ENCODE measurements around the gene INF2. TPM values are rescaled to one million over a fixed set of nuclear protein-coding genes. Genes with fewer than 3 reads are reported as not detected.
A peak's percentile ranks its signal among the peaks of the same experiment; 100 is the strongest.

Gene INF2
- total RNA-seq, 1 donor from 2014 or later: 93.8 TPM

DNA sequence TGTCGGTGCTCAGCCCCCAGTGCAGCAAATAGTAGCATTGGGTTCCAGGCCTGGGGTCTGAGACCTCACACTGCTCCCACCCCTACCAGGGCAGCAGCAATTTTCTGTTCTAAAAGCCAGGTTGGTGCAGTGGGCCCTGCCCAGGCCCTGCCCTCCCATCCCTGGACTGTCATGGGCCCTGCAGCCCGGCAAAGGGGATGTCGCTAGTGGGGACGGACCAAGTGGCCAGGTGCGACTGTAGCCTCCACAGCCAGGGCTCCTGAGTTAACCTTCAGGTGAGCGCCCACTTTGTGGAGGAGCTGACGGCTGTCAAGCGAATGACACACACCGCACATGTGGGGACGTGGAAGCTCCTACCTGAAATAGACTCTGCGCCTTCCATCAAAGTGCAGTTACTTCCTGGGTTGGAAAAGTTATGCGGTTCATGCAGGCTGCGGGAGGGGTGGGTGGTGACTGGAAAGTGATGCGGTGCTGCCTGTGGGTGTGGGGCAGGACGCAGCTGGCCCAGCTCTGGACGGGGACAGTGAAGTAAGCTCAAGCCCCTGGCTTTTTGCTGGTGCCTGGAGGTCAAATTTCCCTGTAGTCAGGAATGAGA, 1.5 kb downstream of the INF2 start:
- Mint-ChIP-seq H3K36me3 (ENCODE audit: low read depth) (peaks cover 9% of the 10 kb centered on the region), H3K27me3 (ENCODE audit: low read depth) (no peaks in the 10 kb centered on the region), H3K9me3 (no peaks in the 10 kb centered on the region), H3K4me3 (ENCODE audit: low read depth) (peak overlapping the region; percentile 80), H3K27ac (peak overlapping the region; percentile 28), H3K4me1 (ENCODE audit: low read depth) (peaks cover 32% of the 10 kb centered on the region)
- intact Hi-C loops (cut with micrococcal nuclease): no loop called here
- DNase-seq (ENCODE audit: low spot score): no peak

DNA sequence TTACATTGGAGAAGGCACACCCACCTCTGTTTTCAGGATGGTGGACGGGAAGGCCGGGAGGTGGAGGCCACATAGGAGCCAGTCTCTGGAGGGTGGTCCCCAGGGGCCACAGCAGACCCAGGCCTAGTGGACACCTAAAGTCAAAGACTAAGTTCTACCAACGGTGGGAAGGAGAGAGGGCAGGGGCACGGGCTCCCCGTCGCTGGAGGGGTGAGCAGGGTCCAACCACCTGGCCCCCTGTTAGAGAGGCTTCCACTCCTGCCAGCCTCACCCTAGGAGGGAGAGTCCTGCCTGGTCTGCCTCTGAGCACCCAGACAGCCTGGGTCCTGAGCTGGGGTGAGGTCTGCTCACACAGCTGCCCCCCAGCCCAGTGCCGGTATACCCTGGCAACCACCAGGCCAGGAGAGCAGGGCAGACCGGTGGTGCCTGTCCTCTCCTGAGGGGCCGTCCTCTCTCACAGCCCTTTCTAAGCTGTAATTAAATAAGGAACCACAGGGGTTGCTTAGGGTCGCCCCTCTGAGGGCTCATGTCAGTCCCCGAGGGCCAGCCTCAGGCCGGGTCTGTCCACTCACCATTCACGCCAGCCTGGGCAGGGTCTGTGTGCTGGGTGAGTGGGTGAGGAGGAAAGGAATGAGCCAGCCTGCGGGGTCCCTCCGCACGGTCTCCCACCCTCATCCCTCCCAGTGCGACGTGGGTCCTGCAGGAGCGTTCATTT, 2.3 kb downstream of the INF2 start:
- H3K9me3 Mint-ChIP-seq: no peaks in the 10 kb centered on the region
- peaks cover 29% of the 10 kb centered on the region for H3K4me1 Mint-ChIP-seq (ENCODE audit: low read depth)
- no peak overlapping the region for H3K27ac Mint-ChIP-seq
- peak overlapping the region; percentile 80 for H3K4me3 Mint-ChIP-seq (ENCODE audit: low read depth)
- H3K27me3 Mint-ChIP-seq (ENCODE audit: low read depth): no peaks in the 10 kb centered on the region
- DNase-seq (ENCODE audit: low spot score): no peak
- H3K36me3 Mint-ChIP-seq (ENCODE audit: low read depth): peaks cover 13% of the 10 kb centered on the region
- intact Hi-C loops (cut with micrococcal nuclease): no loop called here

DNA sequence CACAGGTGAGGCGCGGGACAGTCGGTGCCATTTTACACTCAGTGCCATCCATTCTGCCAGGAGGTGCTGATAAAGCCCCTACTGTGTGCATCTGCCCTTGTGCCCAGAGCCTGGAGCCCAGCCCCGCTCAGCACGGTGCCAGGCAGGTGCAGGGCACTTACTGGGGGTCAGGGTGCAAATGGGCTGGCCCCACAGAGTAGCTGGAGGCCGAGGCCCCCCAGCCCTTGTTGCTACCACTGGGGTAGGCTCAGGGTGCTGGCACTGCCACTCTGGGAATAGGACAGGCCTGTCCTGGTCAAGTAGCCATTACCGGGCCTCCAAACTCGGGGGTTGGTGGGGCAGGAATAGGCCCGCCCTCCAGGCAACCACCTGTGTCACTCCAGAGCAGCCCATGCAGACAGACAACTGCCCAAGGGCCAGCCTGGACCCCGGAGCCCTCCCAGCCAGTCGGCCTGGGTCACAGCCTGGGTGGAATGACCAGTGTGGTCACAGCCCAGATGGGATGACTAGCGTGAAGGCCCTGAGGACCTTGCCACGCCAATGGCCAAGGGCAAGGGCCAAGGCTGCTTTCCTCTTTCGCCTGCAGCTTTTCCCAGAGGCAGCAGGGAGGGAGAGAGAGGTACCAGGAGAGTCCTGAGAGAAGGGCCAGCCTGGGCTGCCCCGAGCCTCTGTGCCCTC, 3.0 kb downstream of the INF2 start:
- H3K27ac Mint-ChIP-seq: no peak overlapping the region
- intact Hi-C loops (cut with micrococcal nuclease): no loop called here
- H3K27me3 Mint-ChIP-seq (ENCODE audit: low read depth): no peaks in the 10 kb centered on the region
- peaks cover 23% of the 10 kb centered on the region for H3K4me1 Mint-ChIP-seq (ENCODE audit: low read depth)
- H3K9me3 Mint-ChIP-seq: no peaks in the 10 kb centered on the region
- no peak for DNase-seq (ENCODE audit: low spot score)
- H3K36me3 Mint-ChIP-seq (ENCODE audit: low read depth): peaks cover 13% of the 10 kb centered on the region
- no peak overlapping the region for H3K4me3 Mint-ChIP-seq (ENCODE audit: low read depth)

DNA sequence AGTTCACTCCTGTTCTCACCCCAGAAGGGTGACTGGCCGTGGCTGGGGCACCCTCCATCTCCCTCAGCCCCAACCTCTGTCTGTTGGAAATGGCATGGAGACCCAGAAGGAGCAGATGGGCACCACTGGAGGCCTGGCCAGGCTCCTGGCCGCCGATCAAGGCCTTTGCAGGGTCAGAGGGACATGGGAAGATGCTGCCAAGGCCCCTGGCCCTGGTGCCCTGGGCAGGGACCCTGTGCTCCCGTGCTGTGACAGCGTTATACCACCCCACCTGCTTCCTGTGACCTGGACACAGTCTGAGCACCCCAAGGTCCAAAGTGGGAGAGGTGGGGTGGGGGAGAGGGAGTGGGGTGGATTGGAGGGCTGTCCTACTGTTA, 3.5 kb downstream of the INF2 start:
- Mint-ChIP-seq H3K36me3 (ENCODE audit: low read depth) (peaks cover 13% of the 10 kb centered on the region), H3K27me3 (ENCODE audit: low read depth) (no peaks in the 10 kb centered on the region), H3K9me3 (no peaks in the 10 kb centered on the region), H3K4me3 (ENCODE audit: low read depth) (no peak overlapping the region), H3K4me1 (ENCODE audit: low read depth) (peaks cover 18% of the 10 kb centered on the region), H3K27ac (peak overlapping the region; percentile 68)
- DNase-seq (ENCODE audit: low spot score): no peak
- intact Hi-C loops (cut with micrococcal nuclease): no loop called here

DNA sequence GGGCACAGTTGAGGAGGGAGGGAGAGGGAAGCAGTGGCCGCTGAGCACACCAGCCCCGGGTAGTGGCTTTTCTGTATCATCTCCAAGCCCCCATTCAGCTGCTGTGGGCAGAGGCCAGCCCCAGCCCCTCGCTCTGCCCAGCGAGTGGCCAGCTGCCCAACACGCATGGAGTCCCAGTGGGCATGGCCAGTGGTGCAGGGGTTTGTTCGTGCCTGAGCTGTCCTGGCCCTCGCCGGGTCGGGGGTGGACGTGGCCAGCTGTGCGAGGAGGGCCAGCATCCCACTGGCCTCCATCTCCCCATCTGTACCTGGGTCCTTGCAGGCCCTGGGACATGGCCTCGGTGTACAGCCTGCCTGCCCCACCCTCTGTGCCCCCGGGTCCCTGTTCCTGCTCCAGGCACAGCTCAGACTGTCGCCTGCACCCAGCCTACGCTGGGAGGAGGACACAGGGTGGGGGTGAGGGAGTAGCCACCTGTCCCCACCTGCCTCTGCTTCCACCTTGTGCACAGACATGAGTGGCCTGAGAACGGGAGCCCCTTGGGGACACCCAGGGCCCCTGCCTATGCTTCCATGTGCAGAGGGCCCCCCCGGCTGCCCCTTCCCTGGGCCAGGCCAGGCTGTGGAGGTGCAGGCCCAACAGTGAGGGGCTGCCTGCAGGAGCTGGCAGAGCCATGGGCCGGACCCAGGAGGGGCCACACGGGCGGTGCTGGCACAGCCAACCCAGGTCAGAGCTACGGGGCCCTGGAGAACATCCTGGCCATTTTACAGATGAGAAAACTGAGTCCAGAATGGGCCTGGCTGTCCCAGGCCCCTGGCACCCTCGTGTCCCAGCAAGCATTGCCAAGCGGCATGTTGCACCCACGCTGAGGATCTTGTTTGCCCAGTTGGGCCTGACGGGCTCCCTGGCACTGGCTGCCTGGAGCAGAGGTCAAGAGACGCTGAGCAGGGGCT, 4.3 kb downstream of the INF2 start:
- Mint-ChIP-seq H3K36me3 (ENCODE audit: low read depth) (peaks cover 13% of the 10 kb centered on the region), H3K27me3 (ENCODE audit: low read depth) (no peaks in the 10 kb centered on the region), H3K27ac (peak overlapping the region; percentile 78), H3K9me3 (no peaks in the 10 kb centered on the region), H3K4me3 (ENCODE audit: low read depth) (peak overlapping the region; percentile 60), H3K4me1 (ENCODE audit: low read depth) (peaks cover 18% of the 10 kb centered on the region)
- intact Hi-C loops (cut with micrococcal nuclease): no loop called here
- DNase-seq (ENCODE audit: low spot score): no peak

DNA sequence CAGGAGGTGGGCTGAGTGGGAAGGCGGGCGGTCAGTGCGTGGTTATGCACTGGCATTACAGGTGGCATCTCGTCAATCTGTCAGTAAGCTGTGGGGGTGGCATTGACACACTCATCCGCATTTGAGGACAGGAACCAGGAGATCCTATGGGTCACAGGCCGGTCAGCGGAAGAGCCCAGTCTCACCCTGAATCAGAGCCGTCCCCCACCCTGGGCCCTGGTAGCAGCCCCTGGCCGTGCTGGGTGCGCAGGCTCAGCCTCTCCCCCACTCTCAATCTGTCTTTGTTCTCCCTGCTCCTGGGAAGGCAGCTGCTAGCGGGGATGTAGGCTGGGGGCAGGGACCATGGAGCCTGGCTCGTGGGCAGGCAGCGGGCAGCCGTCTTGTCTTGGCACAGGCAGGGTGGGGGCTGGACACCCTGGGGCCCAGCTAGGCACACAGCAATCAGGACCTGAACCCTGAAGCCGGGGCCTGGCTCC, 5.1 kb downstream of the INF2 start:
- Mint-ChIP-seq H3K36me3 (ENCODE audit: low read depth) (peaks cover 13% of the 10 kb centered on the region), H3K27me3 (ENCODE audit: low read depth) (no peaks in the 10 kb centered on the region), H3K4me1 (ENCODE audit: low read depth) (peaks cover 18% of the 10 kb centered on the region), H3K9me3 (no peaks in the 10 kb centered on the region), H3K27ac (peak overlapping the region; percentile 85), H3K4me3 (ENCODE audit: low read depth) (peak overlapping the region; percentile 60)
- DNase-seq (ENCODE audit: low spot score): no peak
- intact Hi-C loops (cut with micrococcal nuclease): no loop called here

DNA sequence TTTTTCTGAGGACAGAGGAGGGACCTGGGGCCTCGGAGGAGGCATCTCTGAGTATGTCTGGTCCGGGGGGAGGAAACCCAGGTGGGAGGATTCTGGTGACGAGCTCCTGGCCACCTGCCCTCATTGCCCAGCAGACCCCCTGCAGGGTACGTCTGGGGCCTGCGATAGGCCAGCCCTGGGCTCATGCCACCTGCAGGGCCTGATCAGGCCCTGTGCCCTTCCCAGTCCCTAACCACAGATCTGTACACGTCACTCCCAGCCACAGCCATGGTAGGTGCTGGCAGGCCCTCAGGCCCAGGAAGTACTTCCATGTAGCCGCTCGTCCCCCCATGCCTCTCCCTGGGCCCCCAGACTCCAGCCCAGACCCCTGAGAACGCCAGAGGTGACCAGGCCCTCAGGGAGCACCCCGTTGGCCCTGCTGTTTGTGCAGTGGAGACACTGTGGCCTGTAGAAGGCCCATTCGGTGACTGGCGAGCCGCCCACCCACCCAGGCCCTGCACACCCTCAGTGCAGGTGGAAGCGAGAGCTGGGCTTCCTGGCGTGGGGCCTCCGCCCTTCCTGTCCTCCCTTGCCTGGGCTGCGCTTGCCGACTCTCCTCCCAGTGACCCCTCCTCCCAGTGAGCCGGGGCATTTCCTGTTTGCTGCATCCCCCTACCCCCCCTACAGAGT, 5.7 kb downstream of the INF2 start:
- Mint-ChIP-seq H3K4me3 (ENCODE audit: low read depth) (peak overlapping the region; percentile 60), H3K4me1 (ENCODE audit: low read depth) (peaks cover 18% of the 10 kb centered on the region), H3K27me3 (ENCODE audit: low read depth) (no peaks in the 10 kb centered on the region), H3K36me3 (ENCODE audit: low read depth) (peaks cover 13% of the 10 kb centered on the region), H3K27ac (peak overlapping the region; percentile 85), H3K9me3 (no peaks in the 10 kb centered on the region)
- intact Hi-C loops (cut with micrococcal nuclease): no loop called here
- peak; percentile 50 for DNase-seq (ENCODE audit: low spot score)

DNA sequence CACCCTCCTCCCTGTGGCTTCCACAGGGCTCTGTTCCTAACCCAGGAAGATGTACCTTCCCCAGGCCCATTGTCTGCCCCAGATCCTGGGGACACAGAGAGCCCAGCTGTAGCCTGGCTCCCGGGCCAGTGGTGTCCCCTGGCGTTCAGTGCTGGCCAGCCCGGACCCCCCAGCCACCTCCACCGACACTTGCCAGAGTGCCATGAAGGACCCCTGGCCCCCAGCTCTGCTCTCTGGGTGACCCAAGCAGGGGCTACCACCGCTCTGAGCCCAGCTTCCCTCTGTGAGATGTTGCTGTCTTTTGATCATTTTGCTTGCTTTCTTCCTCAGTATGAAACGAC, 6.2 kb downstream of the INF2 start:
- intact Hi-C loops (cut with micrococcal nuclease): no loop called here
- Mint-ChIP-seq H3K4me3 (ENCODE audit: low read depth) (peak overlapping the region; percentile 45), H3K36me3 (ENCODE audit: low read depth) (peaks cover 13% of the 10 kb centered on the region)

DNA sequence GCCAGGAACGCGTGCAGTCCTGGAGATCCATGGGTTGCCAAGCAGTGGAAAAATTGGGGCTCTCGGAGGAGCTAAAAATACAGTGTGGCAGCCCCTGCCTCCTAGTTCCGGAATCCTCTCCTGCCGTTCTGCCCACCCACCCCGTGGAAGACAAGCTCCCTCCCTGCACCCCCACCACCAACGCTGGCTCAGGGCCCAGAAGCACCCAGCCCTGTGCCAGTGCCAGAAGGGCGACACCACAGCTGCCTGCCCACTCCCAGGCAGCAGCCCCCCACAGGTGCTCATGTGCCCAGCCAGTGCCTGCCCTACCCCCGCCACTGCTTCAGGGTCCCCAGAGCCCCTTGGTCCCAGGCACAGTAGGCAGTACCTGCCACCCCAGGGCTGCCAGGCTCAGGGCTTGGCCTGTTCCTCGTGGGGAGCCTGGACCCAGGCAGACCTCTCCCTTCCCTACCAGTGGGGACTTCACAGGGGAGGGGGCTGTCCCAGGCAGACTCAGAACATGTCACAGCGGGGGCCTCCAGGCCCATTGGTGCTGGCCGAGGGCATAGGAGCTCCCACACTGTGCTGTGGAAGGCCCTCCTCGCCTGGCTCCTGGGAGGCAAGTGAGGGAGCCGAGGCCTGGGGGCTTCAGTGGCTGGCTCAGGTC, 7.4 kb downstream of the INF2 start:
- Mint-ChIP-seq H3K4me1 (ENCODE audit: low read depth) (peaks cover 13% of the 10 kb centered on the region), H3K27me3 (ENCODE audit: low read depth) (no peaks in the 10 kb centered on the region), H3K4me3 (ENCODE audit: low read depth) (no peak overlapping the region), H3K36me3 (ENCODE audit: low read depth) (peaks cover 6% of the 10 kb centered on the region), H3K9me3 (no peaks in the 10 kb centered on the region), H3K27ac (no peak overlapping the region)
- intact Hi-C loops (cut with micrococcal nuclease): no loop called here
- DNase-seq (ENCODE audit: low spot score): no peak

More for the DNA sequence above, 6.2 kb downstream of the INF2 start:
- H3K27ac Mint-ChIP-seq: peak overlapping the region; percentile 85
- peaks cover 18% of the 10 kb centered on the region for H3K4me1 Mint-ChIP-seq (ENCODE audit: low read depth)
- no peaks in the 10 kb centered on the region for H3K9me3 Mint-ChIP-seq
- no peaks in the 10 kb centered on the region for H3K27me3 Mint-ChIP-seq (ENCODE audit: low read depth)
- DNase-seq (ENCODE audit: low spot score): no peak

DNA sequence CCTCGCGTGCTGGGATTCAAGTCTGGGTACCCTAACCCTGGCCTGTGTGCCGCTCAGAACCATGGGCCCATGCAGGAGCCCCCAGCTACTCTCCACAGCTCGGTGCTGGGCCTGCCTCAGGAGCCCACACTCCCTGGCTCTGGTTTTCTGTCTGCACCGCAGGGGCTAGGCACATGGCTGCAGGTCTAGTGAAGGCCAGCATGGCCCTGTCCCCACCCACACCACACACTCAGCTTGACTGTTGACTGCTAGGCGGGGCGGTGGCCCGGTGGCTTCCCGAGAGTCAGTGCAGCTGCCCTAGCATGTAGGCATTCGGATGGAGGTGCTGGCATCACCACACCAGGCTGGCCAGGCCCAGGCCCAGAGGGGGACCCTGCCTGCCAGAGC, 7.9 kb downstream of the INF2 start:
- Mint-ChIP-seq H3K27ac (no peak overlapping the region), H3K9me3 (no peaks in the 10 kb centered on the region), H3K27me3 (ENCODE audit: low read depth) (no peaks in the 10 kb centered on the region), H3K4me3 (ENCODE audit: low read depth) (no peak overlapping the region), H3K4me1 (ENCODE audit: low read depth) (peaks cover 13% of the 10 kb centered on the region), H3K36me3 (ENCODE audit: low read depth) (peaks cover 9% of the 10 kb centered on the region)
- no peak for DNase-seq (ENCODE audit: low spot score)
- intact Hi-C loops (cut with micrococcal nuclease): no loop called here

DNA sequence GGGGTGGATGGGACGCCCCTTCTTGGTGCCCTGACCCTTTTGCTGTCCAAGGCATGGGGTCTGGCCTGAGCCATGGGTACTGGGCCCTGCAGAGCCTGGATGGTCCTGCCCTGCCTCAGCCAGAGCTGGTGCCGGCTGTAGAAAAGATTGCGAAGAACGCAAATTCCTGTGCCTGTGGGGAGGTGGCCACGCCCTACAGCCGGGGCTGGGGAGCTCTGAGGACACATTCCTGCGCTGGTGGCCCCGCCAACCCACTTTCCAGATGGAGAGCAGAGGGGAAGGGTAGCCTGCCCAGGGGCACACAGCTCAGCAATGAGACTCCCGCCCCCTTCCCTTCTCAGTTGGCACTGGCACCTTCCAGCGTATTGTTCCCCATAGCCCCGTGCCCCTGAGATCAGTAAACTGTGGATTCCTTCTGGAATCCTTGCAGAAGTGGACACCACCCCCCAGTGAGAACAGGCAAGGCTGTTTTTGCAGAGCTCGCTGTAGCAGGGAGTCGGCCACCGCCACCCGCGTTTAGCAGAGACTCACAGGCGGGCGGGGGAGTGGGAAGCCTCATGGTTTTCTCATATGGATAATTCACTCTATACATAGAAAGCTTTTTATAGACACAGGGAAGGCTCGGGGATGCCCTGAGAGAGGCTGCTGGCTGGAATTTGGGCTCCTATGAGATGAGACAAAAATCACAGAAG, 8.6 kb downstream of the INF2 start:
- Mint-ChIP-seq H3K27me3 (ENCODE audit: low read depth) (no peaks in the 10 kb centered on the region), H3K4me3 (ENCODE audit: low read depth) (no peak overlapping the region), H3K36me3 (ENCODE audit: low read depth) (peaks cover 9% of the 10 kb centered on the region), H3K4me1 (ENCODE audit: low read depth) (peaks cover 13% of the 10 kb centered on the region), H3K27ac (no peak overlapping the region), H3K9me3 (no peaks in the 10 kb centered on the region)
- DNase-seq (ENCODE audit: low spot score): no peak
- intact Hi-C loops (cut with micrococcal nuclease): no loop called here

Data from activated T-helper 2 cell treated with anti-CD3 and anti-CD28 coated beads, Interferon-gamma antibody, Interleukin-2, Interleukin-4, amounts not matched to agents 10 μg/mL and 5 μg/mL and 100 μg/mL, durations not matched to agents 14 hours and 24 hours and 36 hours (primary cell).